HEK293 (cell line): ENCODE measurements around the gene HOXA10.

Experiments
- AEBP2 ChIP-seq: fragments of 450-650 bp; formaldehyde crosslinking; IDR thresholded peaks from 2 replicates; pipeline ENCODE4 v1.5.1; 2016; ENCODE audit warnings: missing biosample characterization, missing genetic modification characterization, borderline replicate concordance
- BCL11A ChIP-seq: fragments of 450-650 bp; formaldehyde crosslinking; IDR thresholded peaks from 2 replicates; pipeline ENCODE4 v1.5.1; 2016; ENCODE audit warnings: low read depth, missing biosample characterization, missing genetic modification characterization
- FEZF1 ChIP-seq: fragments of 450-650 bp; formaldehyde crosslinking; IDR thresholded peaks from 2 replicates; pipeline ENCODE4 v1.5.1; 2016; ENCODE audit warnings: missing biosample characterization, missing genetic modification characterization
- GLI2 ChIP-seq: fragments of 450-650 bp; formaldehyde crosslinking; IDR thresholded peaks from 2 replicates; pipeline ENCODE4; 2017; ENCODE audit warnings: missing biosample characterization, missing genetic modification characterization, low read depth, borderline replicate concordance
- PATZ1 ChIP-seq: fragments of 450-650 bp; formaldehyde crosslinking; IDR thresholded peaks from 2 replicates; pipeline ENCODE4 v1.5.1; 2016; ENCODE audit warnings: missing biosample characterization, missing genetic modification characterization
- PRDM10 ChIP-seq: fragments of 450-650 bp; formaldehyde crosslinking; IDR thresholded peaks from 2 replicates; pipeline ENCODE4 v1.5.1; 2016; ENCODE audit warnings: missing biosample characterization, missing genetic modification characterization
- PRDM2 ChIP-seq: fragments of 450-650 bp; formaldehyde crosslinking; IDR thresholded peaks from 2 replicates; pipeline ENCODE4 v1.5.1; 2016; ENCODE audit warnings: missing biosample characterization, missing genetic modification characterization, borderline replicate concordance
- SCRT2 ChIP-seq: fragments of 450-650 bp; formaldehyde crosslinking; IDR thresholded peaks from 2 replicates; pipeline ENCODE4 v1.5.1; 2016; ENCODE audit warnings: missing biosample characterization, missing genetic modification characterization
- SP7 ChIP-seq: fragments of 450-650 bp; formaldehyde crosslinking; IDR thresholded peaks from 2 replicates; pipeline ENCODE4 v1.5.1; 2016; ENCODE audit warnings: missing biosample characterization, missing genetic modification characterization
- ZBTB10 ChIP-seq: fragments of 450-650 bp; formaldehyde crosslinking; IDR thresholded peaks from 2 replicates; pipeline ENCODE4 v1.5.1; 2016; ENCODE audit warnings: missing biosample characterization, missing genetic modification characterization
- ZBTB8A ChIP-seq: fragments of 450-650 bp; formaldehyde crosslinking; IDR thresholded peaks from 2 replicates; pipeline ENCODE4 v1.5.1; 2016; ENCODE audit warnings: missing biosample characterization, missing genetic modification characterization
- ZNF184 ChIP-seq: fragments of 450-650 bp; IDR thresholded peaks from 2 replicates; pipeline ENCODE4 v1.5.1; 2018; ENCODE audit warnings: missing biosample characterization, mild to moderate bottlenecking, missing genetic modification characterization
- ZNF202 ChIP-seq: fragments of 450-650 bp; formaldehyde crosslinking; IDR thresholded peaks from 2 replicates; pipeline ENCODE4 v1.5.1; 2016; ENCODE audit warnings: missing biosample characterization, missing genetic modification characterization, borderline replicate concordance
- ZNF398 ChIP-seq: fragments of 450-650 bp; formaldehyde crosslinking; IDR thresholded peaks from 2 replicates; pipeline ENCODE4 v1.5.1; 2017; ENCODE audit warnings: missing biosample characterization, missing genetic modification characterization
- ZNF433 ChIP-seq: fragments of 450-650 bp; formaldehyde crosslinking; IDR thresholded peaks from 2 replicates; pipeline ENCODE4 v1.5.1; 2016; ENCODE audit warnings: missing biosample characterization, missing genetic modification characterization, low read depth
- ZNF600 ChIP-seq: fragments of 450-650 bp; formaldehyde crosslinking; IDR thresholded peaks from 2 replicates; pipeline ENCODE4 v1.5.1; 2016; ENCODE audit warnings: missing biosample characterization, missing genetic modification characterization
- ZNF792 ChIP-seq: fragments of 450-650 bp; formaldehyde crosslinking; IDR thresholded peaks from 2 replicates; pipeline ENCODE4 v1.5.1; 2016; ENCODE audit warnings: missing biosample characterization, missing genetic modification characterization

HOXA10 gene

GRCh38 chr7:27166531-27167505 is 7.3 kb downstream of the HOXA10 start (continued):
- TF ChIP-seq ZNF202 (no peak), PATZ1 (tag by site-specific recombination) (peak; percentile 73; the same call in 1 of the 2 replicates), ZNF600 (tag by site-specific recombination) (no peak; the same call in 1 of the 2 replicates), GLI2 (no peak), ZNF184 (tag by site-specific recombination) (no peak), BCL11A (tag by site-specific recombination) (peak; percentile 33; the same call in 1 of the 2 replicates), PRDM2 (tag by site-specific recombination) (no peak), SP7 (tag by site-specific recombination) (peak; percentile 11; the same call in 1 of the 2 replicates), AEBP2 (tag by site-specific recombination) (no peak), ZBTB8A (peak; percentile 42; the same call in 1 of the 2 replicates), ZNF792 (tag by site-specific recombination) (no peak), PRDM10 (tag by site-specific recombination) (peak; percentile 93), ZNF398 (no peak; the same call in 1 of the 2 replicates), ZBTB10 (tag by site-specific recombination) (0 out of 2 replicates have a peak, but pooled peaks have one; percentile 19), ZNF433 (tag by site-specific recombination) (no peak), SCRT2 (tag by site-specific recombination) (0 out of 2 replicates have a peak, but pooled peaks have one; percentile 17), FEZF1 (tag by site-specific recombination) (0 out of 2 replicates have a peak, but pooled peaks have one; percentile 17)
